ENCODE measurements around the gene SIPA1L3. TPM values are rescaled to one million over a fixed set of nuclear protein-coding genes. Genes with fewer than 3 reads are reported as not detected.

Gene SIPA1L3
- total and polyA plus RNA-seq, 12 donors = 2.2 to 24.1 (median 11.8) TPM

- no peaks in the 10 kb centered on the region for H3K27me3 ChIP-seq
- intact Hi-C loops (cut with DNase I) = no loop called here
Observed at GRCh38 chr19:38196245-38196837, 289.3 kb downstream of the SIPA1L3 start.

GRCh38 chr19:38196948-38197656, 290.1 kb downstream of the SIPA1L3 start:
- Histone ChIP-seq H3K27me3 (no peaks in the 10 kb centered on the region), H3K27ac (no peak overlapping the region), H3K4me1 (replicated peaks in 1 of 2) (no peaks in the 10 kb centered on the region), H3K4me3 (no peak overlapping the region), H3K9me3 (replicated peaks in 1 of 3) (no peaks in the 10 kb centered on the region), H3K36me3 (replicated peaks in 1 of 2) (no peaks in the 10 kb centered on the region)
- no peak for DNase-seq
- TF ChIP-seq POLR2A (IDR thresholded peaks at IDR 0.05) = no peak
- no peak for TF ChIP-seq CTCF (IDR thresholded peaks at IDR 0.05)
- WGBS, 4 donors = 91 to 98% (median 94%) methylated on average over 15 to 23 of the region's 23 CpGs
- intact Hi-C loops (cut with DNase I) = no loop called here

More at GRCh38 chr19:38196245-38196837, 289.3 kb downstream of the SIPA1L3 start:
- H3K4me1 ChIP-seq (replicated peaks in 1 of 2) = no peaks in the 10 kb centered on the region
- H3K27ac ChIP-seq = no peak overlapping the region
- 80 to 88% (median 86%) methylated on average over 13 of the region's 13 CpGs for WGBS, 4 donors
- H3K9me3 ChIP-seq (replicated peaks in 1 of 3) = no peaks in the 10 kb centered on the region
- H3K36me3 ChIP-seq (replicated peaks in 1 of 2) = no peaks in the 10 kb centered on the region
- H3K4me3 ChIP-seq = no peak overlapping the region
- TF ChIP-seq CTCF (IDR thresholded peaks at IDR 0.05) (no peak), POLR2A (IDR thresholded peaks at IDR 0.05) (no peak)
- no peak for DNase-seq

- Histone ChIP-seq H3K4me3 (no peak overlapping the region), H3K36me3 (replicated peaks in 1 of 2) (no peaks in the 10 kb centered on the region), H3K27me3 (no peaks in the 10 kb centered on the region), H3K9me3 (replicated peaks in 1 of 3) (no peaks in the 10 kb centered on the region), H3K4me1 (replicated peaks in 1 of 2) (no peaks in the 10 kb centered on the region), H3K27ac (no peak overlapping the region)
- intact Hi-C loops (cut with DNase I) = no loop called here
- no peak for DNase-seq
- TF ChIP-seq POLR2A (IDR thresholded peaks at IDR 0.05) = no peak
- no peak for TF ChIP-seq CTCF (IDR thresholded peaks at IDR 0.05)
- WGBS, 4 donors = 94 to 96% (median 95%) methylated on average over 20 to 25 of the region's 25 CpGs
Observed at GRCh38 chr19:38197937-38198704, 291.1 kb downstream of the SIPA1L3 start.

- intact Hi-C loops (cut with DNase I) = no loop called here
- no peaks in the 10 kb centered on the region for H3K36me3 ChIP-seq (replicated peaks in 1 of 2)
- DNase-seq = no peak
- H3K27ac ChIP-seq = no peak overlapping the region
- WGBS, 4 donors = 89 to 92% (median 89%) methylated on average over 9 to 11 of the region's 11 CpGs
- no peaks in the 10 kb centered on the region for H3K27me3 ChIP-seq
- H3K4me1 ChIP-seq (replicated peaks in 1 of 2) = no peaks in the 10 kb centered on the region
- H3K4me3 ChIP-seq = no peak overlapping the region
- H3K9me3 ChIP-seq (replicated peaks in 1 of 3) = no peaks in the 10 kb centered on the region
- TF ChIP-seq POLR2A (IDR thresholded peaks at IDR 0.05) = no peak
Observed at GRCh38 chr19:38199340-38199739, 292.3 kb downstream of the SIPA1L3 start.

All from adrenal gland (tissue), 12 donors.